DMS114 treated with DMSO at 0.1 percent for 48 hours (cell line): ENCODE results near the gene MROH2A.
"Not testable (repeated sequence)": the region's sequence is repeated elsewhere in the genome, so short reads cannot be mapped to it uniquely, and the experiment has no call there.

ENCODE experiments used
- DNase-seq: peaks from one replicate; lab custom pipeline; 2025; ENCODE audit not compliant: unreplicated experiment; lab: John Stamatoyannopoulos, UW

Gene MROH2A

DNA sequence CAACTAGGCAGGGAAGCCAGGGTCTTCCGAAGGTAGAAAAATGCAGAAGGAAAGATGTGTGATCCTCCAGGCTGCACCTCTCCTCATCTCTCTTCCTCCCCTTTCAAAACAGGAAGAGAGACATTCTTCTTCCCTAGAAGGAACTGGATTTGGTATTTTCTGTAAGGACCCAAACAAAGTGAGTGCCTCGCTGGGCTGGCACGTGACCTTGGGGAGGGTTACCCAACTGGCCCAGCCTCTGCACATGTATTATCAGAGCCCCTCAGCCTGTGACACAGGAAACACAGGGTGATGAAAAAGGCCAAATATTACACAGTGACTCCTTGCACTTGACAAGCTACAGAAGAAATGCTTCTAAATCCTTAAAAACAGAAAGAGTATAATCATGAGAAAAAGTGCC is 73.9 kb downstream of the MROH2A start:
- no peak for DNase-seq

DNA sequence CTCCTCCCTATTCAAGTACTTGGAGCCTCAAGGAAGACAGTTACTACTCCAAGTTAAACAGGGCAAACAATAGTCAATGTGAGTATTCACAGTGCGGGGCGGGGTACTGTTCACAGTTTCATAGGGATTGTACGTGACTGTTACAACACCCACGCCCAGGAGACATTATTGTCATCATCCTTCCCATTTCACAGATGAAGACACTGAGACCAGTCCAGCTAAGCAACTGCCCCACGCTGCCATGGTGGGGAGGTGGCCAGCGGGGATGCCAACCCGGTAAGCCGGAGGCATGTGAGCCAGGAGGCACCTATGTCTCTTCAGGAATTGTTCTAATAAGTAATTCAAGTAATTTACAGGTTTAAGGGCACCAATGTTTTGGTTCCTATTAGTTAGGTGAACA is 75.2 kb downstream of the MROH2A start:
- DNase-seq, result no peak

DNA sequence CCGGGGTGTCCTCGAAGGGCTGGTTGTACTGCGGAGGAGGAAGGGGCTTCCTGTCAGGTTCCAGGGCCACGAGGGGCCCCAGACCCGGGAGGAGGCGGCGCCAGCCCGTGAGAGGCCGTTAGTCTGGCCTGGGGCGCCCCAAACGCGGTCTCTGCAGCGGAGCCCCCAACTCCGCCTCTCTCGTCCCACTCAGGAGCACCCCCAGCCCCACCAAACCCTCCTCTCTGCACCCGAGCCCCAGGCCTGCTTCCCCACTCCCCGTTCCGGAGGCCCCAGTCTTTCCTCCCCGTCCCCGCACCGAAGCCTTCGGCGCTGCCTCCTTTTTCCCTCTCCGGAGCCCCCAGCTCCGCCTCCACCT is 75.7 kb downstream of the MROH2A start:
- DNase-seq, result no peak

DNA sequence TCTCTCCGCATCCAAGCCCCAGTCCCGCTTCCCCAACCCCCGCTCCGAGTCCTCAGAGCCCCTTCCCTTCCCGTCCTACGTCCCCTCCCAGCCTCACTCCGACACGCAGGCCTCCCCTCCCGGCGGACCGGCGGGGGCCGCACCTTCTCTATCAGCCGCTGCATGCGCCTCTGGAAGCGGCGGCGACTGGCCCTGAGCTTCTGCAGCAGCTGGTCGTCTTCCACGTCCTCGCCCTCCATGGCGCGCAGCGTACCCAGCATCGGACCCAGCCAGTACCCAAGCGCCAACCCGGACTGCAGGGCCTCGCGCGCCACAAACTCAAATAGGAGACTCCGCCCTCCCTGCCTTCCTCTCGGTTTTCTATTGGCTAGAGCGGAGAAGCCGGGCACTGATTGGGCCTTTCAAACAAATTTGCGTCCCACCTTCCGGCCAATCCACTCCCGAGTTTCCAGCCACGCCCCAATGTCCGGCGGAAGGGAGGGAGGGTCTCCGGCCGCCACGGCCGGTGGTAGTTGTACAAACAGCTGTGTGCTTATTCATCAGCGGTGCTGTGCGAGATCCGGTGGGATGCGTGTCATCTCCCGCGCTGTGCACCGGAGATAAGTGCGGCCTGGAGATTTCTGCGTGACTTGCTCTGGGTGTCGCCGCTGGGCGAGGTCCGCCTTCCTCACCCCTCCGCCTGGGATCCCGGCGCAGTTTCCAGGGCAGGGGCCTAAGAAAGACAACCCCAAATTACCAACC is 76.3 kb downstream of the MROH2A start, which contains the start of gene HJURP:
TSS of gene HJURP (minus strand) at position 295 of the 741 bp plus-strand sequence. CDS start at position 260, 35 bp downstream.
- DNase-seq, result peak; percentile 97

DNA sequence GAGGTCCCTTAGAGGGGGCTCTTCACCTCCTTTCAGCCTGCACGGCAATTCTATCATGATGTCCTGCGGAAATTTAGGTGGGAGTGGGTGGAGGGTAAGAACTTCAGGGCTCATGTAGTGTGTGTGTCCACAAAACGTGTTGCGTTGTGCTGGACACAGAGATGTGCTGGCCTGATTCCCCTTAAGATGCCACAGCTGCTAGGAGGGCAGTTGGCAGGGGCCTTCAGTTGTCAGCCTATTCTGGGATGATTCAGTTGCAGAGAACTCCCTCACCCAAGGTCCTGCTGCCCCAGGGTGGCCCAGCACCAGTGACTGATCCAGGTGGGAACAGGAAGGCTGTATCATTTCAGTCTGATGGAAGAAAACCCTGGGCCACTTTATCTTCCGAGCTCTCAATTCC is 77.2 kb downstream of the MROH2A start:
- no peak for DNase-seq

DNA sequence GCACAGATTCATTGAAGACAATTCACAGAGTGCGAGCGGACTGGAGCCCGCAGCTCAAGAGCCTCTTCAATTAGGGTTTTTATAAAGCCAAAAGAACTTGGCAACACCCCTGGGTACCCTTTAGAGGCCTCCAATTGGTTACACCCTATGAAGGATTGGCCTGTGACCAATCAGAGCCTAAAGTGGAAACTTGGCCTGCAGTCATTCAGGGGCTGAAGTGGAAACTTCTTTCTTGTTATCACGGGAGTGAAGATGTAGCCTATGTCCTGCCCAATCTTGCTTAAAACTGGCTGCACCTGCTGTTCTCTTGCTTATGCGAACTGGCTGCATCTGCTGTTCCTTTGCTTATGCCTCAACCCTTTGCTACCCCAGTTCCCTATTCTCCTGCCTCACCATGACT is 78.1 kb downstream of the MROH2A start:
- DNase-seq, result no peak

DNA sequence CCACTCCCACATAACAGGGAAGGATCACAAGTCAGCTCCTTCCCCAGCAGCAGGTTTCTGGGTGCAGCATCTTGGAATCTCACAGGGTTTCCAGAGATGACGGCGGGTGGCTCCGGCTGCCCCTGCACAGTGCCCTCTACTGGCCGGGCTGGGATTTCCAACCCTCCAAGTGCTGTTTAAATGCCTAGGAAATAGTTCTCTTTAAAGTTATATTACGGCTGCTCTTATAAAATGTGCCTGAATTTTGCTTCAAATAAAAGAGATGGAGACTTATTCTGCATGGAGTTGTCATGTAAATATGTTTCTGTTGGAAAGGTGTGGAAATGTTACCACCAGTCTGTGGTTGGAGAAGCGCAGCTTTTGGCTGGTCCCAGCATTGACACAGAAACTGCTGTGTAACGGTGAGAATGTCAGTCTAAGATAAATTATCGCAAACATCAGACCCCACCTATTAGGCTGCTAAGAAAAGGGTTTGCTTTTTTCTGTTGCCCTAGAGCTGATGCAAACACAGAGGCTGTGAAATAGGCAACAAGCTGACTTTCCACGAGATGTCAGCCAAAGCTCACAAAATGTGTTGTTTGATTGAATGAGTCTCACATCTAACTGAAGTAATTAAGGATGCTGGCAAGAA is 79.5 kb downstream of the MROH2A start:
- DNase-seq, result no peak

DNA sequence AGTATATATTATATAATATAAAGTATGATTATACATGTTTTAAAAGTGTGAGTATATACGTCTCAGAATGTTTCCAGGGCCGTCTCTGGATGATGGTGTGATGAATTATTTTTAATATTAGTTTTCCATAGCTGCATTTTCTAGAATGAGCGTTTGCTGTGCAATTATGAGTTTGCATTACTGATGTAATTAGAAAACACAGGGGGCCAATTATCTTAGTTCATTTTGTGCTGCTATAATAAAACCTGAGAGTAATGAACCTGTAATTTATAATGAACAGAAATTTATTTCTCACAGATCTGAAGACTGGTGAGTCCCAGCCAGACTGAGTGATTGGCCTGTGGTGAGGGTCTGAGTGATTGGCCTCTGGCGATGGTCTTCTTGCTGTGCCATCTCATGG is 80.2 kb downstream of the MROH2A start:
- DNase-seq, result no peak

DNA sequence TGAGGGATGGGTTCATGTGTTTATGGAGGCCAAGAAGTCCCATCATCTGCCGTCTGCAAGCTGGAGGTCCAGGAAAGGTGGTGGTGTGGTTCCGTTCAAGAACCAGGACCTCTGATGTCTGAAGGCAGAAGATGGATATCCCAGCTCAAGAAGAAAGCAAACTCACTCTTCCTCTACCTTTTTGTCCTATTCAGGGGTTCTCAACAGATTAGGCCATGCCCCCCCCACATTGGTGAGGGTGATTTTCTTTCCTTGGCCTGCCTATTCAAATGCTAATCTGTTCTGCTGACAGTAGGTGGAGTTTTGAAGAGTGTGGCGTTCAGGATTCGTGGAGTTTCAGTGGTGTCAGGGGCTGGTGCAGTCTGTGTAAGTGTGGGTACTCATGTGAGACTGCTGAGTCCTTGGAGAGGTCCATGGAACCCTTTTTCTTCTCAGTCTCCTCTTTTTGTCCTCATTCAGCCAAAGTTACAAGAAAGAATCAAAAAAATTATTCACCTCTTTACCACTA is 84.2 kb downstream of the MROH2A start:
- DNase-seq, result no peak

DNA sequence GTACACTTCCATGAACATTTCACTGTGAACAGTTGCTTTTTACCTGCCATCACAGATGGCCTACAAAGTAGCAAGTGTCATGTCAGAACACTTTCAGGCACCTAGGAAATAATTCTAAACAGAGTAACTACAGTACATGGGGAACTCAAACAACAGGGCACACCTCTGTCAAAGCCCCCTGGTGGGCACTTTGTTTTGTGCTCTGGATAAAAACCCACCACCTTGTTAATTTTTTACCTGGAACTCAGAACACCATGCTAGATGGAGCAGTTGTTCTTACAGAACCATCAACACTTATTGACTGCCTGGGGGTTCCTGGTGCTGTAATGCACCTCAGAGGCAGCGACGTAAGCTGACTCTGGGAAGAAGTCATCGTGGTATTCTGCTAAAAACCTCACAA is 87.7 kb downstream of the MROH2A start:
- DNase-seq, result no peak

DNA sequence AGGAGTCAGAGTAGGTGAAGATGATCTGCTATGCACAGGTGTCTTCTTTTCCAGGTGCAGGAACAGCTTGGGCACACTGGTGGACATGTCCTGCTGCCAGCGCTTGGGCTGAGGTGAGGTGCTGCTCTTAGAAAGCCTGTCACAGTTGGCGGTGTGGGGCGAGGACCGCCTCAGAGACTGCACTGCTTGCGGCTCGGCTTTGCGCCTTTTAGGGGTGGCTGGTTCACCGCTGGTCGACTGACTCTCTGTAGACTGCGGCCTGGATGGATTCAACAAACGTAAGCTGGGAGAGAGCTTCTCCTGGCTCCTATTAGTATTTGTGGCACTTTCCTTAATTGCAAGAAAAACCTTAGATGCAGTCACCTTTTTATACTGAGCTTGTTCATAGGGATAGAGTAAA is 88.3 kb downstream of the MROH2A start:
- no peak for DNase-seq

DNA sequence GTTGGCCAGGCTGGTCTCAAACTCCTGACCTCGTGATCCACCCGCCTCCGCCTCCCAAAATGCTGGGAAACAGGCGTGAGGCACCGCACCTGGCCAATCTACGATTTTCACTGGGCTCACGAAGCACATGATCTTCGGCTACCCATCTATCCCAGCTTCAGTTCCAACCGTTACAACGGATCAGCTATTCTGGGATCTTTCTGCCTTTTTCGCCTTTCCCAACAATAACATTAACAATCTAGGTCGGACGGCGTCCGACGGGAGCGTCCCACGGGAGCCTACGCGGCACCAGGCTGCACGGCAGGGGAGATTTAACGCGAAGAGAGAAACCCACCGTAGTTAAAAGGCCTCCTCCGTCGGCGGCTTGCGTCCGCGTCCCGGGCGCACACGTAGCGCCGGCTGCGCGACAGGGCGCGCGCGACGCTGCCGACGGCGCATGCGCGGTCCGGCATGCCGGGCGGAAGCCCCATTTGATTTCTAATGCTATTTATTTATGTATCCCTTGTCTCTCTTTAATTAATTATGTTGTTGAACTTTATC is 89.9 kb downstream of the MROH2A start, which contains the start of gene MSL3B:
TSS of gene MSL3B (minus strand) at position 394 of the 540 bp plus-strand sequence.
- DNase-seq, result no peak

DNA sequence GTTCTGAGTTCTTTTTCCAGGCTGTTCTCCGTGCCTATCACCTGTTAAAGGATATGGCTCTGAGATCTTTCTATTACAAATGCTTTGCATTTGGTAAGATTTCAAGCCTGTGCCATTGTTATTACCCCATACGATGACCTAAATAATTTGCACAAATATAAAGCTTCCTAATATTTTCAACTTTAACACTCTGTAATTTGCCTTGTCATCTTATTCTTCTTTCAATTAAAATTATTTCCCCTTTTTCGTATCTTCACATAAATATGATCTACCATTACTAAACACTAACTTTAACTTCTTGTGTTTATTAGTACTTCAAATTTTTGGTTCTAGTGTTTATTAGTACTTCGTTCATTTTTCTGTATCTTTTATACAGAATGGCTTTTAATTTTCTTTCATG is 93.3 kb downstream of the MROH2A start:
- no peak for DNase-seq

DNA sequence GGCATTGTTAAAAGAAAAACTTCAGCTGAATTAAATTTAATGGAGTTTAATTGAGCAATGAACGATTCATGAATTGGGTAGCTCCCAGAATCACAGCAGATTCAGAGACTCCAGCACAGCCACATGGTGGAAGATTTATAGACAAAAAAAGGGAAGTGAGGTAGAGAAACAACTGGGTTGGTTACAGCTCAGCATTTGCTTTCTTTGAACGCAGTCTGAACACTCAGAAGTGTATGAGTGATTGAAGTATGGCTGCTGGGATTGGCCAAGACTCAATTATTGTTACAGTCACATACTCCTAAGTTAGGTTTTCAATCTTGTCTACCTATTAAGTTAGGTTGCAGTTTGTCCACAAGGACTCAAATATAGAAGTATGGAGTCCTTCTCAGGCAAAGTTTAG is 94.0 kb downstream of the MROH2A start:
- not testable (repeated sequence) for DNase-seq

DNA sequence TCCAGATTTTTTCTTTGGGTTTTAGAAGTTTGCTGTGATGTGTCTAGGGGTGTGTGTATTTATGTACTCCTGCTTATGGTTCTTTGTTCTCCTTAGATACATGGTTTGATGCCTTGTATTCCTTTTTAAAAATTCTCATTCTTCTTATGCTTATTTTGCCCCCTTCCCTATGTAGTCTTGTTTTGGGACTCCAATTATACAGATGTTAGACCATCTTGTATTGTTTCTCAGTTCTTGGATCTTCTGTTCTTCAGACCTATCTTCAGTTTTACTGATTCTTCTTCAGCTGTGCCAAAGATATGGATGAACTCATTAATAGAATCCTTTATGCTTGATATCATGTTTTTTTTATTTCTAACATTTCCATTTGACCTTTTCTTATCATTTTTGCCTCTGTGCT is 104.2 kb downstream of the MROH2A start:
- no peak for DNase-seq
